ENCODE data around the gene DCDC1.
A peak's percentile ranks its signal among the peaks of the same experiment; 100 is the strongest.
"Not testable (repeated sequence)": the region's sequence is repeated elsewhere in the genome, so short reads cannot be mapped to it uniquely, and the experiment has no call there.

Gene DCDC1

DNA sequence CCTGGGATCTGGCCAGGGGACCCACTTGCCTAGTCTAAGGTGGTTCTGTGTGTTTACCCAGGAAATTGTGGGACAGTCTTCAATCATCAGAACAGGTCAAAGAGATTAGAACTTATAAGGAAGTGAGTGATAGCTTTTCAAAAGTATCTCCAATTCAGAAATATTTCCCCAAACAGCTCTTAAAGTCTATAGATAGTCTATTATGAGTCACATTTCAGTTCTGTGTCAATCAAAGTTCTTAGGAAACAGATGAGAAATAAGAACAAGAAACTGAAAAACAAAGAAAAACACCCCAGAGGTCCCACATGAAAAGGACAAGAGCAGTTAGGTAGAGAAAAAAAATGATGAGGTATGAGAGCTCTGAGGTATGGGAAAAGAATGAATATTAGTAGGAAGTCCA, 402.0 kb downstream of the DCDC1 start:
- H3K4me3 ChIP-seq (ENCODE audit: low read depth, low read length), result no peak overlapping the region
- TF ChIP-seq, protein P1, sequence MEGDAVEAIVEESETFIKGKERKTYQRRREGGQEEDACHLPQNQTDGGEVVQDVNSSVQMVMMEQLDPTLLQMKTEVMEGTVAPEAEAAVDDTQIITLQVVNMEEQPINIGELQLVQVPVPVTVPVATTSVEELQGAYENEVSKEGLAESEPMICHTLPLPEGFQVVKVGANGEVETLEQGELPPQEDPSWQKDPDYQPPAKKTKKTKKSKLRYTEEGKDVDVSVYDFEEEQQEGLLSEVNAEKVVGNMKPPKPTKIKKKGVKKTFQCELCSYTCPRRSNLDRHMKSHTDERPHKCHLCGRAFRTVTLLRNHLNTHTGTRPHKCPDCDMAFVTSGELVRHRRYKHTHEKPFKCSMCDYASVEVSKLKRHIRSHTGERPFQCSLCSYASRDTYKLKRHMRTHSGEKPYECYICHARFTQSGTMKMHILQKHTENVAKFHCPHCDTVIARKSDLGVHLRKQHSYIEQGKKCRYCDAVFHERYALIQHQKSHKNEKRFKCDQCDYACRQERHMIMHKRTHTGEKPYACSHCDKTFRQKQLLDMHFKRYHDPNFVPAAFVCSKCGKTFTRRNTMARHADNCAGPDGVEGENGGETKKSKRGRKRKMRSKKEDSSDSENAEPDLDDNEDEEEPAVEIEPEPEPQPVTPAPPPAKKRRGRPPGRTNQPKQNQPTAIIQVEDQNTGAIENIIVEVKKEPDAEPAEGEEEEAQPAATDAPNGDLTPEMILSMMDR (IDR thresholded peaks at IDR 0.05; ENCODE audit: low read depth, low read length, missing control alignments), result no peak
- in situ Hi-C loops (cut with HindIII; ENCODE audit: low sequenced_read_pairs), result no loop called here
- no peak for DNase-seq (ENCODE audit: low read depth)

DNA sequence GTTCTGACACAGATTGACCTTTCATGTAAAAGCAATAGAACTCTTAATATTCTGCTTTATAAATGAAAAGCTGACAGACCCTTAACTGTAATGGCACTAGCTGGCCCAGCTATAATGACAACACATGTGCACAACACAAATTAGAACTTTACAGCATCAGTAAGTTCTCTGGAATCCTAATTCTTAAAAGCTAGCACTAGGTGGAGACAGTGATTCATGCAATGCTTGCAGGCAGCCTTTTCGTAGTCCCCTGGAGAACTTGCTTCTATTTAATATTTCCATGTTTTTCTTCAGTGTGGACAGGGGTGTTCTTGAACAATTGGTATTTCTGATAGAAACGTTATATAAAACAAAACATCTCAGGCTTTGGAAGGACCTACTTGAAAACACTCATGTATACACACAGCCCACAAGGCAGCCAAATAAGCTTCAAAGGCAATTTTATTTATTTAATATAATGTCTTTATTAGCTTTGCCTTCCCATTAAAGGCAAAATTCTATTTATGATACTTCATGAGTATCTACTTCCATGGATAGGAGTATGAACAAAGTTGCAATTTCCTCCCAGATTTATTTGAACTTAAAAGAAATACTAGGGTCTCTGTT, 409.0 kb downstream of the DCDC1 start:
- H3K4me3 ChIP-seq (ENCODE audit: low read depth, low read length), result no peak overlapping the region
- in situ Hi-C loops (cut with HindIII; ENCODE audit: low sequenced_read_pairs), result no loop called here
- peak; percentile 62 for DNase-seq (ENCODE audit: low read depth)

DNA sequence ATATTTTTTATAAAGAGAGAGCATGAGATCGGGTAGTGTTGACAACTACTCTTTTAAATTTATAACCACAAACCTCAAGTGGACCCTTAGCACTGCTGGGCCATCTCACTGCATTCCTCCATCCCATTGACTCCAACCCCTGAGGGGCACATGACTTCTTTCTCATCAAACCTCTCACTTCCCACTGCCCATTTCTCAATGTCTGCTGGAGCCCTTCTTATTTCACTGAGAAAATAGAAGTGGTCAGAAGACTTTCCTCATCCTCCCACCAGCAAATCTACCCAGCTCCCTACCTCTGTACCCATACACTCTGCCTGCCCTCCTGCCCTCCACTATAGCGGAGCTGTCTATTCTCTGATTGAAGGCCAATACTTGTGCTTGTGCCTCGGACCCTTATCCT, 412.8 kb downstream of the DCDC1 start:
- in situ Hi-C loops (cut with HindIII; ENCODE audit: low sequenced_read_pairs), result no loop called here
- TF ChIP-seq, protein P1 (IDR thresholded peaks at IDR 0.05; ENCODE audit: low read depth, low read length, missing control alignments), result no peak
- no peak for DNase-seq (ENCODE audit: low read depth)
- H3K4me3 ChIP-seq (ENCODE audit: low read depth, low read length), result no peak overlapping the region

More for the DNA sequence above, 409.0 kb downstream of the DCDC1 start:
- TF ChIP-seq, protein P1 (IDR thresholded peaks at IDR 0.05; ENCODE audit: low read depth, low read length, missing control alignments), result peak; percentile 75

DNA sequence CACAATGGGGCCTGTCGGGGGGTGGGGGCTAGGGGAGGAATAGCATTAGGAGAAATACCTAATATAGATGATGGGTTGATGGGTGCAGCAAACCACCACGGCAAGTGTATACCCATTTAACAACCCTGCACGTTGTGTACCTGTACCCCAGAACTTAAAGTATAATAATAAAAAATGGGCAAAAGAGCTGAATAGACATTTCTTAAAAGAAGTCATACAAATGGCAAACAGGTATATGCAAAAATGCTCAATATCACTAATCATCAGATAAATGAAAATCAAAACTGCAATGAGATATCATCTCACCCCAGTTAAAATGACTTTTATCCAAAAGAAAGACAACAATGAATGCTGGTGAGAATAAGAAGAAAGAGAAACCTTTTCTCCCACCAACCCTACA, 419.7 kb downstream of the DCDC1 start:
- TF ChIP-seq, protein P1 (IDR thresholded peaks at IDR 0.05; ENCODE audit: low read depth, low read length, missing control alignments), result no peak

DNA sequence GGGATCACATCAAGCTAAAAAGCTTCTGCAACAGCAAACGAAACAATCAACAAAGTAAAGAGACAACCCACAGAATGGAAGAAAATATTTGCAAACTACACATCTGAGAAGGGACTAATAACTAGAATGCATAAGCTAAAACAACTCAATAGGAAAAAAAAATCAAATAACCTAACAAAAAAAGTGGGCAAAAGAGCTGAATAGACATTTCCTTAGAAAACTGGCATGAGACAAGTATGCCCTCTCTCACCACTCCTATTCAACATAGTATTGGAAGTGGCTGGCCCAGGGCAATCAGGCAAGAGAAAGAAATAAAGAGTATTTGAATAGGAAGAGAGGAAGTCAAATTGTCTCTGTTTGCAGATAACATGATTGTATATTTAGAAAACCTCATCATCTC, 421.8 kb downstream of the DCDC1 start:
- H3K4me3 ChIP-seq (ENCODE audit: low read depth, low read length); DNase-seq (ENCODE audit: low read depth); in situ Hi-C loops (cut with HindIII; ENCODE audit: low sequenced_read_pairs): not testable (repeated sequence)

More for the DNA sequence above, 419.7 kb downstream of the DCDC1 start:
- in situ Hi-C loops (cut with HindIII; ENCODE audit: low sequenced_read_pairs), result no loop called here
- no peak for DNase-seq (ENCODE audit: low read depth)
- H3K4me3 ChIP-seq (ENCODE audit: low read depth, low read length), result no peak overlapping the region

DNA sequence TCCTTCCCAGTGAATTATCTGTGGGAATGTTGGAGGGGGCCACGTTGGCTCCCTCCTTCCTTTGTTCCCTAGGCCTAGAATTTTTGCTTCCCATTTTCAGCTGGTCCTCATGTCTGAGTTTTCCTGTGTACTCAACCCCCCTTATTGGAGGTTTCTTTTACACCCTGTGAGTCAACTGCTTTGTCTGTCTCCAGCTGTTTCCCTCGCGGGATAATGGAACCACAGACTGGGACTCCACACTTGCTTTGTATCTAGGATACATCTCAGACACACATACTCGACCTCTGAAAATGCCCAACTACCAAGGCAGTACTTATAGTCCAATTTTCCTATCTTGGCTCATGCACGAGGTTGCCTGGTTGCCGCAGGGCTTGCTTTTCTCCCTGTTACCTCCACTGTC, 430.7 kb downstream of the DCDC1 start:
- H3K4me3 ChIP-seq (ENCODE audit: low read depth, low read length), result no peak overlapping the region
- TF ChIP-seq, protein P1 (IDR thresholded peaks at IDR 0.05; ENCODE audit: low read depth, low read length, missing control alignments), result no peak
- in situ Hi-C loops (cut with HindIII; ENCODE audit: low sequenced_read_pairs), result no loop called here
- DNase-seq (ENCODE audit: low read depth), result no peak

DNA sequence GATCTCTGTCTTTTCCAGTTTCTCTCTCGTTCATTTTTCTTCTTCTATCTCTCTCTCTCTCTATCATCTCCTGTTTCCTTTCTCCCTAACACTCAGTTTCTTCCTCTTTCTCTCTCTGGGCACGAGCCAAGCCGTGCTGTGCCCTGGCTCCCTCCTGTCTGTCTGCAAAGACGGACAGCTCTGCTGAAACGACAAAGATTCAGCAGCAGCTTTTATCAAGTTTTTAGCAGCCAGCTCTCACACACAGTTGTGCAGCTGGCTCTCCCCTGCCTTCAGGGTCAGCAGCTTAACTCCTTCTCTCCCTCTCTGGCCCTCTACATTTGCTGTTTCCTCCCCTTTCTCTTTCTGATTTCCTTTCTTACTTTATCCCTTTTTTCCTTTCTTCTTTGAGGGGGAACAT, 431.4 kb downstream of the DCDC1 start:
- TF ChIP-seq, protein P1 (IDR thresholded peaks at IDR 0.05; ENCODE audit: low read depth, low read length, missing control alignments), result no peak
- no peak for DNase-seq (ENCODE audit: low read depth)
- in situ Hi-C loops (cut with HindIII; ENCODE audit: low sequenced_read_pairs), result no loop called here
- no peak overlapping the region for H3K4me3 ChIP-seq (ENCODE audit: low read depth, low read length)

Measured in astrocyte of the cerebellum (primary cell).